HFF-Myc (cell line): Measurements from ENCODE around the gene BRMS1.
A peak's percentile ranks its signal among the peaks of the same experiment; 100 is the strongest.
"Not testable (repeated sequence)": the region's sequence is repeated elsewhere in the genome, so short reads cannot be mapped to it uniquely, and the experiment has no call there.

Source experiments
- DNase-seq: peaks from one replicate; pipeline ENCODE4 v3.0.0-alpha.2; 2011; ENCODE audit warnings: low read depth; ENCODE audit errors: extremely low read depth
- H3K4me3 ChIP-seq: replicated peaks from 2 replicates; pipeline ENCODE4 v1.5.1; 2011; ENCODE audit warnings: low read depth, mild to moderate bottlenecking, control low read depth, low read length
- TF ChIP-seq, protein P1 (sequence below): IDR thresholded peaks from 2 replicates; pipeline ENCODE4 v1.5.1; 2012; ENCODE audit warnings: mild to moderate bottlenecking, low read depth, low read length, control low read depth; ENCODE audit errors: missing control alignments

BRMS1 gene

DNA sequence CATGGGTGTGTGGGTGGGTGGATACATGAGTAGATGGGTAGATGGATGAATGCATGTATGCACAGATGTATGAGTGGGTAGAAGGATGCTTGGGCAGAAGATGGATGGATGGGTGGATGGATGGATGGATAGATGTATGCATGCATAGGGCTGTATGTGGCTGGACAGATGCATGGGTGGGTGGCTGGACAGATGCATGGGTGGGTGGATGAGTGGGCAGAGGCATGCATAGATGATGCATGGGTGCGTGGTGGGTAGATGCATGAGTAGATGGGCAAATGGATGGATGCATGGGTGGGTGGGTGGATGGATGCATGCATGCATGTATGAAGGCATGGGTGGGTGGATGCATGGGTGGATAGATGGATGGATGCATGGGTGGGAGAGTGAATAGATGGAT lies 21.2 kb downstream of the BRMS1 start:
- DNase-seq, result no peak
- TF ChIP-seq, protein P1, sequence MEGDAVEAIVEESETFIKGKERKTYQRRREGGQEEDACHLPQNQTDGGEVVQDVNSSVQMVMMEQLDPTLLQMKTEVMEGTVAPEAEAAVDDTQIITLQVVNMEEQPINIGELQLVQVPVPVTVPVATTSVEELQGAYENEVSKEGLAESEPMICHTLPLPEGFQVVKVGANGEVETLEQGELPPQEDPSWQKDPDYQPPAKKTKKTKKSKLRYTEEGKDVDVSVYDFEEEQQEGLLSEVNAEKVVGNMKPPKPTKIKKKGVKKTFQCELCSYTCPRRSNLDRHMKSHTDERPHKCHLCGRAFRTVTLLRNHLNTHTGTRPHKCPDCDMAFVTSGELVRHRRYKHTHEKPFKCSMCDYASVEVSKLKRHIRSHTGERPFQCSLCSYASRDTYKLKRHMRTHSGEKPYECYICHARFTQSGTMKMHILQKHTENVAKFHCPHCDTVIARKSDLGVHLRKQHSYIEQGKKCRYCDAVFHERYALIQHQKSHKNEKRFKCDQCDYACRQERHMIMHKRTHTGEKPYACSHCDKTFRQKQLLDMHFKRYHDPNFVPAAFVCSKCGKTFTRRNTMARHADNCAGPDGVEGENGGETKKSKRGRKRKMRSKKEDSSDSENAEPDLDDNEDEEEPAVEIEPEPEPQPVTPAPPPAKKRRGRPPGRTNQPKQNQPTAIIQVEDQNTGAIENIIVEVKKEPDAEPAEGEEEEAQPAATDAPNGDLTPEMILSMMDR, result no peak
- no peak overlapping the region for H3K4me3 ChIP-seq

DNA sequence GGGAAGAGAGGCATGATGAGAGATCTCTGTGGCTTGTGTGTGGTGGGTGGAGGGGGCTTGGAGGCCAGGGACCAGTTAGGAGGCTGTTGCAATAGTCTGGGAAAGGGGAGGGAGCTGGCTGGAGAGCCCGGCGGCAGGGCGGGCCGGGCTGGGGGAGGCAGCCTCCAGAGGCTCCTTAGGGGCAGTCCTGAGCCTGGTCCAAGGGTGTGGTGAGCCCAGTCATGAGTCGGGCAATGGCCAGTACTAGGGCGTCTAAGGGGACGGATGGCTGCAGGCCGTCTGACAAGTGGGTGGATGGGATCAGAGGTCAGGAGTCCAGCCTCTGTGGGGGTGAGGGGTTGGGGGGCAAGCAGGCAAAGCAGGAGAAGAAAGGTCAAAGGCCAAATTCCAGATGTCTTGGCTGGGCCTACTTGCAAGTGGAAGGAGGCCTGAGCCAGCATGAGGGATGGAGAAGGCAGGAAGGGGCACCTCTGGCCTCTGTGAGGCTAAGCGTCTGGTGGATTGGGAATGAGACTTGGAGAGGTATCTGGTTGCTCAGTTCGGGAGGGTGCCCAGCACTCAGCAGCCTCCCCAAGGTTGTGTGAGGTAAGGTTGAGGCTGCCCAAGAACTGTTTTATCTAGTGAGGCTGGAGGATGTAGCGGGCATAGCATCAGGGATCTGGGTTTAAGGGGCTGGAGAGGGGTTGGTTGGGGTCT lies 22.0 kb downstream of the BRMS1 start:
- no peak overlapping the region for H3K4me3 ChIP-seq
- DNase-seq, result no peak
- TF ChIP-seq, protein P1, result no peak

DNA sequence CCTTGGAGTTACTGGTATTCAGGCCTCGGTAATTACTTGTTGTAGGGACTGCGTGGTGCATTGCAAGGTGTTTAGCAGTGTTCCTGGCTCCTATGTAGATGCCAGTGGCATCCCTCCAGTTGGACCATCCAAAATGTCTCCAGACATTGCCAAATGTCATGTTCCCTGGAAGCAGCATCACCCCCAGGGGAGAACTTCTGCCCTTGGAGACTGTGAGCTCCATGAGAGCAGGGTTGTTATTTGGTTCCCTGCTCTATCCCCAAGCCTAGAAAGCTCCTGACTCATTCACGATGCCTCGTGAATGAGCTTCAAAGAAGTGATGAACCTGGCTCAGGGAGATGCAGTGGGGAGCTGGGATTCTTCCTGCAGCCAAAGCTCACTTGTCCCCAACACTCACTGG lies 23.3 kb downstream of the BRMS1 start:
- no peak overlapping the region for H3K4me3 ChIP-seq
- DNase-seq, result no peak
- TF ChIP-seq, protein P1, result no peak

DNA sequence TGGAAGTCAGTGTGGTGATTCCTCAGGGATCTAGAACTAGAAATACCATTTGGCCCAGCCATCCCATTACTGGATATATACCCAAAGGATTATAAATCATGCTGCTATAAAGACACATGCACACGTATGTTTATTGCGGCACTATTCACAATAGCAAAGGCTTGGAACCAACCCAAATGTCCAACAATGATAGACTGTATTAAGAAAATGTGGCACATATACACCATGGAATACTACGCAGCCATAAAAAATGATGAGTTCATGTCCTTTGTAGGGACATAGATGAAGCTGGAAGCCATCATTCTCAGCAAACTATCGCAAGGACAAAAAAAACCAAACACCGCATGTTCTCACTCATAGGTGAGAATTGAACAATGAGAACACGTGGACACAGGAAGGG lies 24.2 kb downstream of the BRMS1 start:
- DNase-seq, H3K4me3 ChIP-seq: not testable (repeated sequence)

DNA sequence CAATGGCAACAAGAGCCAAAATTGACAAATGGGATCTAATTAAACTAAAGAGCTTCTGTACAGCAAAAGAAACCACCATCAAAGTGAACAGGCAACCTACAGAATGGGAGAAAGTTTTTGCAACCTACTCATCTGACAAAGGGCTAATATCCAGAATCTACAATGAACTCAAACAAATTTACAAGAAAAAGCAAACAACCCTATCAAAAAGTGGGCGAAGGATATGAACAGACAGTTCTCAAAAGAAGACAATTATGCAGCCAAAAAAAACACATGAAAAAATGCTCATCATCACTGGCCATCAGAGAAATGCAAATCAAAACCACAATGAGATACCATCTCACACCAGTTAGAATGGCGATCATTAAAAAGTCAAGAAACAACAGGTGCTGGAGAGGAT lies 24.6 kb downstream of the BRMS1 start:
- H3K4me3 ChIP-seq, DNase-seq: not testable (repeated sequence)

DNA sequence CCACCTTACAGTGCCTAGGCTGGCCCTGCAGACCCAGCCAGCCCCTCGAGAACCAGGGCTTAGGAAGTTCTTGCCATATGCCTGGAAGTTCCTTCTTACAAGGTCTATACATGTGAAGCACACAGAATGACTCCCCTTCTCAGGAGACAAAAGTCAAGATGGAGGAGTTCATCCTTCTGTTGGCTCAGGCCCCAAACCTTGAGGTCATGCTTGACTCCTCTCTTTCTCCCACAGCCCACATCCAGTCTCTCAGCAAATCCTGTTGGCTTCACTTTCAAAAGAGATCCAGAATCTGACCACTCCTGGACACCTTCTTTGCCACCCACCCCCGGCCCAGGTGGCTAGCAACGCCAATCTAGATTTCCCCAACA lies 26.3 kb downstream of the BRMS1 start:
- no peak overlapping the region for H3K4me3 ChIP-seq
- TF ChIP-seq, protein P1, result no peak
- DNase-seq, result no peak

DNA sequence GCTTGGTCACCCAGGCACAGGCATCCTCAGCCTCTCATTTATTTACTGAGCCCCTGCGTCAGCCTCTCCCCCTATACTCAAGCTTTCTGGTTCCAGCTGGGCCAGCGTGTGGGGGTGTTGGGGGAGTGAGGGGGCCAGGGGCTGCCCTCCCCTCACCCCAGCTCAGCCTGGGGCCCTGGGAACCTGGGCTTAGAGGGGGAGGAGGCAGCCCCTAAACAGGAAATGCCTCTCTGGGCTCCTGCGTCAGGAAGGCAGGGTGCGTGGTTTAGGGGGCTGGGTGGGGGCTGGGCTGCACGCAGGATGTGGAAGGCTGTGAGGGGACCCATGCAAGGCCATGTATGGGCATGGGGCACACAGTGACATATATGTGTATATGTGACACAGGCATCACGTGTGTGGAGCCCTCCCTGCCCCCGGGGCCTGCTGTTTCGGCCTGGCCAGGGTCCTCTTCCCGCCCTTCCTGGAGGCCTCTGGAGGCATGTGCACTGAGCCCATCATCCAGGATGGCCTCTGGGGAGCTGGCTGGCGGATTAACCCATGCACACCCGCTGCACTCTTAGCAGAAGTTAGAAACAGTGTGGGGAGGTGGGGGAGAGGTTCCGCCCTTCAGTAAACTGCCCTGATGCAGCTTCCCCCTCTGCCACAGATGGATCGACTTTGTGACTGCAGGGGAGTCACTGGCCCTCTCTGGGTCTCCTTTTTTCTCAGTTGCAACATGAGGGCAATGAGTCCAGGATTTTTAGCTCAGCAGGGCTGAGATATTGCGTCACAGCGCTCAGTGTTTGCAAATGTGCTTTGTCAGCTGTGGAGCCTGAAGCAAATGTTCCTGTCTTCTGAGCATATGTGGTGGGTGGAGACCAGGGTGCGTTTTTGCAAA lies 26.9 kb downstream of the BRMS1 start:
- DNase-seq, result peak; percentile 57
- TF ChIP-seq, protein P1, result no peak
- H3K4me3 ChIP-seq, result peak overlapping the region; percentile 4; the same call in 1 of the 2 replicates
